ENCODE data around the gene CORO6. TPM values are rescaled to one million over a fixed set of nuclear protein-coding genes. Genes with fewer than 3 reads are reported as not detected.

Gene CORO6
- total and polyA plus RNA-seq, 2 experiments from 2014 or later, result 3.7 to 6.5 TPM

- 66 to 69% methylated on average over 13 of the region's 13 CpGs for WGBS, 2 experiments (ENCODE audit: low coverage in 1 of 2, low lambda C conversion rate in 2 of 2, missing lambda C conversion rate in 2 of 2)
- peaks cover 6% of the 10 kb centered on the region; the same call in 1 of the 2 replicates for H3K4me1 ChIP-seq (ENCODE audit: insufficient read depth)
- H3K27ac ChIP-seq, result no peak overlapping the region
- no peak for DNase-seq
- no peaks in the 10 kb centered on the region for H3K9me3 ChIP-seq (ENCODE audit: low read depth)
- no peak overlapping the region for H2AFZ ChIP-seq
- H3K79me2 ChIP-seq (ENCODE audit: insufficient read depth), result no peaks in the 10 kb centered on the region
- no peaks in the 10 kb centered on the region for H3K9me2 ChIP-seq (ENCODE audit: insufficient read depth)
- no peaks in the 10 kb centered on the region for H3K36me3 ChIP-seq (ENCODE audit: low read depth)
- no peak overlapping the region for H3K9ac ChIP-seq
- no peak overlapping the region for H3K4me3 ChIP-seq
- no peak overlapping the region for H3K4me2 ChIP-seq (ENCODE audit: unreplicated experiment)
- no peaks in the 10 kb centered on the region for H3K27me3 ChIP-seq (replicated peaks; ENCODE audit: insufficient read depth)
- no peaks in the 10 kb centered on the region for H4K20me1 ChIP-seq (ENCODE audit: insufficient read depth)
- TF ChIP-seq EZH2phosphoT487 (IDR thresholded peaks at IDR 0.05; ENCODE audit: insufficient read depth, low read depth) (no peak), EZH2 (IDR thresholded peaks at IDR 0.05; ENCODE audit: insufficient read depth, poor library complexity, severe bottlenecking) (no peak)
- in situ Hi-C loops (cut with MboI), result no loop called here
- peaks cover 7% of the 10 kb centered on the region; the same call in 1 of the 2 replicates for H3F3A ChIP-seq (ENCODE audit: insufficient read depth)
Measured at GRCh38 chr17:29597361-29598172, 25.1 kb downstream of the CORO6 start.

- Histone ChIP-seq H3K27me3 (replicated peaks; ENCODE audit: insufficient read depth) (no peaks in the 10 kb centered on the region), H3K4me3 (no peak overlapping the region), H3K4me1 (ENCODE audit: insufficient read depth) (peaks cover 14% of the 10 kb centered on the region), H3F3A (ENCODE audit: insufficient read depth) (peaks cover 14% of the 10 kb centered on the region; the same call in 1 of the 2 replicates), H3K4me2 (ENCODE audit: unreplicated experiment) (no peak overlapping the region), H3K27ac (no peak overlapping the region), H3K36me3 (ENCODE audit: low read depth) (no peaks in the 10 kb centered on the region), H2AFZ (no peak overlapping the region), H3K9ac (no peak overlapping the region), H3K79me2 (ENCODE audit: insufficient read depth) (no peaks in the 10 kb centered on the region), H4K20me1 (ENCODE audit: insufficient read depth) (no peaks in the 10 kb centered on the region), H3K9me2 (ENCODE audit: insufficient read depth) (no peaks in the 10 kb centered on the region), H3K9me3 (ENCODE audit: low read depth) (no peaks in the 10 kb centered on the region)
- TF ChIP-seq EZH2 (IDR thresholded peaks at IDR 0.05; ENCODE audit: insufficient read depth, poor library complexity, severe bottlenecking), result no peak
- no peak for TF ChIP-seq EZH2phosphoT487 (IDR thresholded peaks at IDR 0.05; ENCODE audit: insufficient read depth, low read depth)
- in situ Hi-C loops (cut with MboI), result no loop called here
- 39 to 42% methylated on average over 8 to 9 of the region's 9 CpGs for WGBS, 2 experiments (ENCODE audit: low coverage in 1 of 2, low lambda C conversion rate in 2 of 2, missing lambda C conversion rate in 2 of 2)
- no peak for DNase-seq
Measured at GRCh38 chr17:29596811-29597210, 25.9 kb downstream of the CORO6 start.

- no peak overlapping the region for H3K27ac ChIP-seq
- H3K9me2 ChIP-seq (ENCODE audit: insufficient read depth), result no peaks in the 10 kb centered on the region
- H3K4me1 ChIP-seq (ENCODE audit: insufficient read depth), result peaks cover 14% of the 10 kb centered on the region
- WGBS, 2 experiments (ENCODE audit: low coverage in 1 of 2, low lambda C conversion rate in 2 of 2, missing lambda C conversion rate in 2 of 2), result 72 to 74% methylated on average over 12 of the region's 12 CpGs
- H3K79me2 ChIP-seq (ENCODE audit: insufficient read depth), result no peaks in the 10 kb centered on the region
- H3K9ac ChIP-seq, result no peak overlapping the region
- H3F3A ChIP-seq (ENCODE audit: insufficient read depth), result peaks cover 14% of the 10 kb centered on the region; the same call in 1 of the 2 replicates
- TF ChIP-seq EZH2phosphoT487 (IDR thresholded peaks at IDR 0.05; ENCODE audit: insufficient read depth, low read depth), result no peak
- no peak for TF ChIP-seq EZH2 (IDR thresholded peaks at IDR 0.05; ENCODE audit: insufficient read depth, poor library complexity, severe bottlenecking)
- H4K20me1 ChIP-seq (ENCODE audit: insufficient read depth), result no peaks in the 10 kb centered on the region
- no peak overlapping the region for H3K4me2 ChIP-seq (ENCODE audit: unreplicated experiment)
- in situ Hi-C loops (cut with MboI), result no loop called here
- DNase-seq, result no peak
- no peak overlapping the region for H3K4me3 ChIP-seq
- no peaks in the 10 kb centered on the region for H3K36me3 ChIP-seq (ENCODE audit: low read depth)
- no peaks in the 10 kb centered on the region for H3K9me3 ChIP-seq (ENCODE audit: low read depth)
- no peak overlapping the region for H2AFZ ChIP-seq
- H3K27me3 ChIP-seq (replicated peaks; ENCODE audit: insufficient read depth), result no peaks in the 10 kb centered on the region
Measured at GRCh38 chr17:29595943-29596774, 26.6 kb downstream of the CORO6 start.

GRCh38 chr17:29595107-29595942 is 27.4 kb downstream of the CORO6 start:
- Histone ChIP-seq H3K4me3 (no peak overlapping the region), H4K20me1 (ENCODE audit: insufficient read depth) (no peaks in the 10 kb centered on the region), H3K27ac (no peak overlapping the region), H3K9me3 (ENCODE audit: low read depth) (no peaks in the 10 kb centered on the region), H3K4me1 (ENCODE audit: insufficient read depth) (peaks cover 17% of the 10 kb centered on the region), H3K27me3 (replicated peaks; ENCODE audit: insufficient read depth) (no peaks in the 10 kb centered on the region), H3F3A (ENCODE audit: insufficient read depth) (peaks cover 20% of the 10 kb centered on the region; the same call in 1 of the 2 replicates), H3K4me2 (ENCODE audit: unreplicated experiment) (no peak overlapping the region), H2AFZ (no peak overlapping the region), H3K9ac (no peak overlapping the region), H3K36me3 (ENCODE audit: low read depth) (no peaks in the 10 kb centered on the region), H3K79me2 (ENCODE audit: insufficient read depth) (no peaks in the 10 kb centered on the region), H3K9me2 (ENCODE audit: insufficient read depth) (no peaks in the 10 kb centered on the region)
- 44 to 53% methylated on average over 7 of the region's 7 CpGs for WGBS, 2 experiments (ENCODE audit: low coverage in 1 of 2, low lambda C conversion rate in 2 of 2, missing lambda C conversion rate in 2 of 2)
- DNase-seq, result peak; percentile 62
- in situ Hi-C loops (cut with MboI), result no loop called here
- TF ChIP-seq EZH2 (IDR thresholded peaks at IDR 0.05; ENCODE audit: insufficient read depth, poor library complexity, severe bottlenecking), result no peak
- TF ChIP-seq EZH2phosphoT487 (IDR thresholded peaks at IDR 0.05; ENCODE audit: insufficient read depth, low read depth), result no peak

Data from GM23248 (cell line).